SHP77 treated with DMSO at 0.1 percent for 48 hours (cell line): ENCODE measurements around the gene ARID1B.

Experiments used
- DNase-seq: peaks from one replicate; lab custom pipeline; 2025; lab: John Stamatoyannopoulos, UW

ARID1B gene

DNA sequence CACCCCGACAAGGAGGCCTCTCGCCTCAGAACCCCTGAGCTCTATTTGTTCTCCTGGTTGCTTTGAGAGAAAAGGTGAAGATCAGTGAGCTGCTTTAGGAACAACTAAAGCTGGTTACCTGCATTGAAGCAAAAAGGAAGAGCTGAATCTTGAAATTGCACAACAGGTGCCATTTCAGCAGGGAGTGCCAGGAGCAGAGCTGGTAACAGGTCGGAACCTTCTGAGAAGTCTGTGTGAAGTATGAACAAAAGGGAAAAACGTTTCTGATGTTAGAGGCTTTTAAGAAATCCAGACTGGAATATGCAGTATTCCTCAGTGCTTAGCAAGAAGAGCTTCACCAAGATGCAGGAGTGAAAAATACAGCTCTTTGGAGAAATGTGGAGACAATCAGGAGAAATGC lies 382.2 kb downstream of the ARID1B start:
- no peak for DNase-seq

DNA sequence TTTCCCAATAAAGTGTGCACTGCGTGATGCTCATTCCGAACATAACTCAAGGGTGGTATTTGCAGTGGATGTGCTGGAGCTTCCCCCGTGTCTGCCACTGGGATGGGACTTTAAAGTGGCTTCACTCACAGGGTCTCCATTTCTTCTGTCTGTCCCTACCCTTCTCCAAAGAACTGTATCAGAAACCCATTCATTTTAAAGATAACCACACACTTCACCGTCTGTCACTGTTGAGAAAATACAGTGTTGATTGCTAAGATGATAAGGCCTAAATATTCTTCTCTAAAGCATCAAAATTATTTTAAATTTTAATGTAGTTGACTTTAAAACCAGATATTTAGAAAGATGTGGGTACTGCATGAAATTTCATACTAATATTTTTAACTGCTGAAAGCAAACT lies 384.7 kb downstream of the ARID1B start:
- no peak for DNase-seq

DNA sequence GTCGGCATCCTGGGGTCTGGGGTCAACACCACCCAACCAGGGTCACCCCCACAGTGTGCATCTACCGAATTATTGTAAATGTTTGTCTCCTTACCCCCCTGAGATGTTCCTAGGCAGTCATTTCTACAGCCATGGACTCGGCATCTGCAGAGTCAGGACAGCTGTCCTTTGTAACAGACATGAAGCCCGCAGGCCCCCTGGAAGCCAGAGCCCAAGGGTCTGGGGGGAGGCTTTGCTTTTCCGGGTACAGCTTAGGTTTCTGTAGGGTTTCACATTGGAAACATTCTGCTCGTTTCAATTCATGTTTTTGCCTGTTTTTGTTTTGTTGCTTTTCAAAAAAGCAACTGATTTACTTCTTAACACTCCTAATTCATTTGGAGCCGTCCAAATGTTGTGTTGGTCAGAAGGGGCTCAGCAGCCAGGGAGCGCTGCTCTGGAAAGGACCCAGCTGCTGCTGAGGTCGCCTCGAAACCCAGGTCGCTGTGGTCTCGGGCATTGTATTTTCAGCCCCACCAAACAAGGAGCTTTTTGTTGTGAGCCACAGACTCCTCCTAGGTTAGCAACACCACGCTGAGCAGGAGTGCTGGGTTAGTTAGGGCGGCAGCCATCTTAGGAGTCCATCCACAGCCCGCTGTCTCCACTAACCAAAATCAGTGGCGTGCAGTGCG lies 385.7 kb downstream of the ARID1B start:
- DNase-seq: no peak

DNA sequence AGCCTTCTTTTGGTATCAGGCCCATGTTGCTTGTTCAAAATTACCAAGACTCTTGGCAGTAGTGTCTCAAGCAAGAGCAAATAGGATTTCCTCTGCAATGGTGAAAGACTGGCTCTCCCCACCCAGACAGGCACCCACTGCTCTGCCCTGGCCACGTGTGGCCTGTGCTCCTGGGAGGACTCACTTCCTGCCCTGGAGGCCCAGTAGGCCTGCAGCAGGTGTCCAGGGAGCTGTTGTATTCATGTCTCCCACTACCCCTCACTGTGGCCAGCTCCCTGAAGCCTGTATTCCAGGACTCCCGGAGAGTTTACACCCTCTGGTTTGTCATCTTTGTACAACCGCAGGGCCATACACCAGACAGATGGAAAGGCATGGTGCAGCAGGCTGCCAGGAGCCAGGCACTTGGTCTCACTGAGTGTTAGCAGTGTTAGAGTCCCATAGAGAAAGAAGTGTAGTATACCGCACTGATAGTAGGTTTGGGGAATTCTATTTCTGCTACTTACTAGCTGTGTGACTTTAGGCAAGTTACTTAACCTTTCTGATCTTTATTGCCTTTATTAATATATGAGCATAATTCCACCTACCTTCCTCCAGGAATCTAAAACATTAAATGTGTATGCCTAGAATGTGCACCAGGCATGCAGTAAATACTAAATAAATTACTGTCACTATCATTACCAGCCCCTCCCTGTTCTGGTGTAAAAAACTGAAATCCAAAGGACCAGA lies 386.4 kb downstream of the ARID1B start:
- no peak for DNase-seq

DNA sequence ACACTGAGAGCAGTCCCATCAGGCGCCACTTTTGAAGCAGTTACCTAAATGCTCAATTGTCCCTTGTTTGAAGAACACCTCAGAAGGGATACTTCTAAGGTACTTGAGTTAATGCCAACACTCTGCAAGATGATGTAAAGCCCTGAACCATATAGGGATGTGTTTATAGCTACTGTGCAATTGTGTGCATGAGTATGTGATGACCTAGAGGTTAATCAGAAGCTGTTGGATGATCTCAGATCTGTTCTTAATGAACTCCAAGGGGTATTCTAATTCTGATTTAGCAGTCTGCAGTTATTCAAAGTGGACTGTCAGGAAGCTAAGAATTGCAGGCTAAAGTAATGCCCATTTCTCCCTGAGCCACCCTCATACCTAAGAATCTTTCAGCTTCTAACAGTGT lies 387.8 kb downstream of the ARID1B start:
- DNase-seq: no peak

DNA sequence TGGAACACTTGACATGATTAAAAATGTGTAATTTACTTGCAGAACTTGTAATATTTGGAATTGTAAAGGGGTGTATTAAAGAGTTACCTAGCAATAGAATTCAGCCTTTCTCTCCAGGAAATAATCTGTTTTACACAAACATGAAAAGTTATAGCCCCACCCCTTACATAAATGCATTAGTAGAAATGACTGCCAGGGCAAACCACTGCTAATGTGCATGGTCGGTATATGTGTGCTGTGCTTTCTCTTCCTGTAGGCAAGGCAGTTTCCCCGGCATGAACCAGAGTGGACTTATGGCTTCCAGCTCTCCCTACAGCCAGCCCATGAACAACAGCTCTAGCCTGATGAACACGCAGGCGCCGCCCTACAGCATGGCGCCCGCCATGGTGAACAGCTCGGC lies 389.6 kb downstream of the ARID1B start:
- DNase-seq: no peak

DNA sequence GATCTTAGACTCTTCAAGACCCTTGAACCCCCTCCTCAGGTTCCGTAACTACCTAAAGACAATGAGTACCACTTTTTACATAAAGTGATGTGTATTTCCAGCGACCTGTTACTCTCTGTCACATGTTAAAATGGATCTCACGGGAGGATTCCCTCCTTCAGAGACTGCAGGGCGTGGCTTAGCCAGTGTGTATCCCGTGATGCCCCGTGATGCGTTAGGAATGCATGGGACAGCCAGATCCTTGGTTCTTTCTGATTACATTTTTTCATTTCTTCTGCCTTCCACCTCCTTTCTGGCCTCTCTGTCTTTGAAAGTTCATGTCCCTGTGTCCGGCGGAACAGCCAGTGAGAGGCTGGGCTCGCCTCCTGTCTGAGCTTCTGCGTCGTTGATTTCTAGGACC lies 390.7 kb downstream of the ARID1B start:
- no peak for DNase-seq

DNA sequence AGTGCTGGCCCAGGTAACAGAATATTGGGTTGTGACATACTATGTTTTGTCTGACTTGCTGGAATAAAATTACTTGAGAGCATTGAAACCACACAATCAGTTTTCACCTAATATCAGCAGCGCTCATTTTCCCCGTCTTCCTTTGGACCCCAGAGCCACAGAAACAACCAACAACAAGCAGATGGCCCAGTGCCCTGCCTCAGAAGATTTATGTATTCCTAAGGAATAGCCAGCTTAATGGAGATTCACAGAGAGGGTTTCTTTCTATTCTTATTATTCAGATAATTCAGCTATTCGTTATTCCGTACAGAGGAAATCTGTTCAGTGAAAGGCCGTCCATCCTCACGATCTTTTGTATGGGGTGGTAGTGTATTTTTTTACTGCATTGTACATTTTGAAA lies 391.3 kb downstream of the ARID1B start:
- DNase-seq: no peak

DNA sequence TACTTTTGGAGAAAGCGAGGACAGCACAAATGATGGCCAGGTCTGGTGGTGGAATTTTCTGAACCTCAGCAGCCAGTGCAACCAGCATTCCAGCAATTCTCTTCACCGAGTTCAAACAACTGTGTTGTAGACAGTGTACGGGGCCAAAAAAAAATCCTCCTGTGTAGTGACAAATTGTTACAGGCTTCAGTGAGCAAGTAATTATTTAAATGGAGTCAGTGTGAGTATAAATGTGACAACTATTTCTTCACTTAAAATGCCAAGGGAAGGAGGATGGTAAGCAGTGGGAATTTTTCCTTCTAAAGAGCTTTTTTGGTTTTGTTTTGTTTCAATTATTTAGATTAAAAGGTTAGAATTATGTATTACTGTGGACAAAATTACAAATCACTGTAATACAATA lies 392.0 kb downstream of the ARID1B start:
- no peak for DNase-seq

DNA sequence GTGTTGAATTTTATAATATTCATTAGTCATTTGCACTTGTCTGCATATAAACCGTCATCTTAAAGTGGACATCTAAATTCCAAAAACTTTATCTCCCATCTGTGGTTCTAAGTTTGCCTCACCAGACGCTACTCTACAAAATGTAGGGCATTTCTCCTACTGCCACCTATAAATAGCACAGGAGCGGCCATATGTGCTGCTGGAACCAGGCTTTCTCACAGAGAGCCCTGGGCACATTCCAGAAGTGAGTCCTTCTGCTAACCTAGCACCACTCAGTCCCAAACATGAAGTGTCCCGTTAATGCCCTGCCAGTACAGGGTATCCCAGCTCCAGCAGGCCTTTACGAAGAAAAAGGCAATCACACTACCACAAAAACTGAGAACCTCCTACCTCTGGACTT lies 392.5 kb downstream of the ARID1B start:
- DNase-seq: no peak

DNA sequence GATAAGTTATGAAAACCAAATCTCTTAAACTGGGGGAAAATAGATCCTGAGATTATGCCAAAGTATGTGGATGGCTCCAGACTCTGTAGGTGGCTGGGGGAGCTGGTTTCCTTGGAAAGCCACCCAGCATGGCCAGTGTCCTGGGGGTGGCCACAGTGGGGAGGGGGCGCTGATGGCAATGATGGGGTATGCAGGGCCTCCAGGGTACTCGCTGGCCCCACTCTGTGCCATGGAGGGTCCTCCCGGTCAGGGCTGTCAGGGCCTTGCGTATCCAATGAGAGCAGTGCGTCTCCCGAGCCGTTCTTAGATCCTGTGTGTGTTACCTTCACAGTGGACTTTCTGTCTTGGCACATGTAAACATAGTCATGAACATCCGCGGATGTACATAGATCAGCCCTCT lies 393.4 kb downstream of the ARID1B start:
- no peak for DNase-seq

DNA sequence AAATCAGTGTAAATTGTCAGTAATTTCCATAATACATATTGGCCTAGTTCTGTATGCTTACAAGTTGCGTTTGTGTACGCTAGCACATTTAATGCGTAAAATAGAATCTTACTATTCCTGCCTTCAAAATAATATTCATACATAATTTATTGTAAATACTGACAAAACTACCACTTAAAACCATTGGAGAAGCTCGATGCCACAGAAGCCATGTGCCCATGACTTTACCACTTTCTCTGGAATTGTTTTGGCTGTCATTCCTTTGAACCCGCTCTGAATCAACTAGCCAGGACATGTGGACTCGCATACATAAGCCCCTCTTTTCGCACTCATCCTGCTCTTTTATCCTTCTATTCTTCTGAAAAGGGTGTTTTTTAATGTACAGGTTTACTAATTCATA lies 394.6 kb downstream of the ARID1B start:
- no peak for DNase-seq

DNA sequence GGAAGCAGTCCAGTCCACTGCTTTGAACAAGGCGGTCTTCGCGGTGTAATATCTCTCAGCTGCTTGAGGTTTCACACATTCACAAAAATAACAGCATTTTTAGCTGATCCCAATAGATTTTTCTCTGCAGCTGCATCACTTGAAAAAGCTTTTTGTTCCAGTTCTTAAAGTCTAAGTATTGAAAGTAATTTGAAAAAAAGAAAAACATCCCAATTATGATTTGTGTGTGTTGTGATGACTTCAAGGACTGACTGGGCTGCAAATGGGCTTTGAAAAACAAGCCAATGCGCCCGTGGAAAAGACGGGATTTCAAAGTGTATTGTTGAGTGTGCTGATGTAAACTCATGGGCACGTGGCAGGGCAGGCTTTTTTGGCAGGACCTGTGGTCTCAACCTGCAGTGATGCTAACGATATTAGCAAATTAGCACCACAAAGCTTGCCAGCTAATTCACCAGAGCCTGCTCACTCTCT lies 395.1 kb downstream of the ARID1B start:
- DNase-seq: no peak

DNA sequence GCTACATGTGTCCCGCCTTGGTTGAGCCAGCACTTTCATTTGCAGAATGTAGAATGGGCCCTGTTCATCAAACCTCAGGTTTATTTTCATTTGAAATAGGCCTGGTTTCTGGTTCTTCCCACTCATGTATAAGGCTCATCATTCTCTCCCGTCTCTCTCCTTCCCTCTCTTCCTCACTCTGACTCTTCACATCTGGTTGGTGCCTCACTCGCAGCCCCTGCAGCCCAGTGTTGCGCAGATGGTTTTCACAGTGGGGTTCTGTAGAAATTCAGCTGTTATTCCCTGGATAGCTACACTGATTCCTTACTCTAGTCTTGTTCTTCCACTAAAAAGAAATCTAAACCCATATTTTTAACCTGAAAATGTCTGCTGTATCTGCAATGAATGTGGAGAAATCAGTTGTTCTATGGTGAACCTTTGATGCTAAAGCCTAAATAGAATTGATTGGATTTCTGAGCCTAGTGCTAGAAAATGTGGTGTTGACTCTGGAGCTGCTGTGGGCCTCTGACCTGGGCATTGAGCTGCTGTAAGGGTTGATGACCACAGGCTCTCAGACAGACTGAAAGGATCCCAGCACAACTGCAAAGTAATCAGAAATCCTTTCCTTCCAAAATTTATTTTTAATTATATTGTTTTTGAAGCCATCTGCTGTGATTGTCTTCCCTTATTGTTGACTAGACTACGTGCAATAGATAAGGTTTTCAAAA lies 395.8 kb downstream of the ARID1B start:
- no peak for DNase-seq

DNA sequence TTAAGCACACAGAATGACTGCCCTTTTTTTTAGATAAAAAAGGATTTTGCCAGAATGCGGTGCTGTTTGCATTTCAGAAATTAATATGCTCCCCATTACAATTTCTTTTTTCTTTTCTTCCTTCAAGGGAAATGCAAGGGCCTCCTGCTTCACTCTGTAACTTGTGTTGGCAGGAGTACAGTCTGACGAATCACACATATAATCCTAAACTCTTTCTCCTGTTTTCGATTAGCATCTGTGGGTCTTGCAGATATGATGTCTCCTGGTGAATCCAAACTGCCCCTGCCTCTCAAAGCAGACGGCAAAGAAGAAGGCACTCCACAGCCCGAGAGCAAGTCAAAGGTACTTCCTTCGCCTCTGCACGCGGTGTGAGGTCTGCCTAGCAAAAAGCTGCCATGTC lies 396.6 kb downstream of the ARID1B start:
- DNase-seq: no peak

DNA sequence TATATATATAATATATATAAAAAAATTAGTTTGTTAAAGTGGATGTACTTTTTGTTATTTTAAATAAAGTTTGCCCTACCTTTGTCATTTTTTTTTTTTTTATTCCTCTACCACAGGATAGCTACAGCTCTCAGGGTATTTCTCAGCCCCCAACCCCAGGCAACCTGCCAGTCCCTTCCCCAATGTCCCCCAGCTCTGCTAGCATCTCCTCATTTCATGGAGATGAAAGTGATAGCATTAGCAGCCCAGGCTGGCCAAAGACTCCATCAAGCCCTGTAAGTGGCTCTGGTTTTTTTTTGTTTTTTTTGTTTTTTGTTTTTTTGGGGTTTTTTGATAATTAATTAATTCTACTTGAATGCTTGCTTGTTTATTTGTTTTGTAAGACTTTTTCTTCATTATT lies 397.6 kb downstream of the ARID1B start:
- no peak for DNase-seq

DNA sequence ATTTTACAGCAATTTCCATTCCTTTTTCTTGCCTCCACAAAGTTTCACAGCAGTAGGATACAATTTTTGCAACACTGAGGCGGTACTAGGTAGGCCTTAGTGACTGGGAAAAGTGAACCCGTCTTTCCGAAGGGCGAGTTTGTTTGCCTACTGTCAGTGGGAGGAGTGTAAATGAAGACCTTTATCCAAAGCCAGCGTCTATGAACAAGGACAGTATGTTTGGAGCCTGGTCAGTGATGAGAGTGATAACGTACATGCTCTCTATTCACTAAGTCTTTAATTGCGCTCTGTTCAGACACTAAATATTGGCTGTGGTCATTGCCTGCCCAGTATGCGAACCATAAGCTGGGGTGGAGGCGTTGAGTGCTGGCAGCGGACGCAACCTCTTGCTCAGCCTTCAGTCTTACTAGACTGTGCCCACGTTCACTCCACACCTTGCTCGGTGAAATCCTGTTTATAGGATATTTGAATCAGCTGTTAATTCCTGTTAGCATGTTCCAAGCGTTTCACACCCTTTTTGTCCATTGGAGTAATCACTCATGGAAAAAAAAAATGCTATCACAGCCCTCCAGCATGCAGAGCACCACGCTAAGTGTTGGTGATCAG lies 400.7 kb downstream of the ARID1B start:
- DNase-seq: no peak

DNA sequence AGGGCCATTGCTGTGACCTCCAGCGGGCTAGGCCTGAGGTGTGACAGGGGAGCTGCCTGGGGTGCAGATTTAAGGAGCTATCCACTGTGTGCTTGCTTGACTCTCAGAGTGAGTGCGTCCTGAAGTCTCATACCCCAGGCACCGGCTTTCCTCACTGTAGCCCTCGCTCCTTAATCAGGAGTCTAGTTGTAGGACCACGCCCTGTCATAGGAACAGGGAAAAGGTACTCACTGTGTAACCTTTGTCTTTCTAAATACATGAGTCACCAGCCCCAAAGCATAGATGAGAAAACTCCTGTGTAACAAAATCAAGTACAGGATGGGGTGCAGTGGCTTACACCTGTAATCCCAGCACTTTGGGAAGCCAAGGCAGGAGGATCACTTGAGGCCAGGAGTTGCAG lies 404.5 kb downstream of the ARID1B start:
- DNase-seq: no peak

DNA sequence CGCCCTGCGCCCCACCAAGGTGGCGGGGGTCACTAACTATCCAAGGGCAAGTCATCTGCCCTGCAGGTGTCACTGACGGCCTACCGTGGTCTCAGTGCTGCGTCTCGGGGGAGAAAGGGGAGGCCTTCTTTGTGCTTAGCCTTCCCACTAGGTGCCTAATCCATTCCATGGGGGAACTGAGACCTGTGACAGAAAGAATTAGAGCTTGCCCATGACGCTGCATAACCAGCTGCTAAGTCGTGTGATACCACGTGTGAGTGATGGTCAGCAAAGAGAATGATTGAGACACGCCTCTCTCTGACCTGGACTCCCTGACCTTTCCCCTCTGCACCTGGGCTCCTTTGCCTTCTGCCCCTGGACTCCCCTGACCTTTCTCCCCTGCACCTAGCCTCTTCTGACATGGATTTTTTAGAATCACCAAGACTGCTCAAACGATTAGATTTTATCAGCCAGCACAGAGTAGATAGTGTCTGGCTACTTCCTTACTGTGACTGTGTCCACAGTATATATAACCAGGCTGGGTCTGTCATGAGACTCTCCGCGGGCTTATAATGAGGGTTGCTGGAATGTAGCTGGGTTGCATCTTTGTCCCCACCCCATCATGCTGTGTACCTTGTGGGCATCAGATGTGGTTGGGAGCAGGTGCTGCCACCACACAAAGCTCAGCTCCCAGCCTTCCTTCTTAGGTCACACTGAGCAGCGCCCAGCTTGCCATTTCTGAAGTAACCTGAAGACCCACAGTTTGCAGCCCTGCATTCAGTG lies 405.5 kb downstream of the ARID1B start:
- no peak for DNase-seq

DNA sequence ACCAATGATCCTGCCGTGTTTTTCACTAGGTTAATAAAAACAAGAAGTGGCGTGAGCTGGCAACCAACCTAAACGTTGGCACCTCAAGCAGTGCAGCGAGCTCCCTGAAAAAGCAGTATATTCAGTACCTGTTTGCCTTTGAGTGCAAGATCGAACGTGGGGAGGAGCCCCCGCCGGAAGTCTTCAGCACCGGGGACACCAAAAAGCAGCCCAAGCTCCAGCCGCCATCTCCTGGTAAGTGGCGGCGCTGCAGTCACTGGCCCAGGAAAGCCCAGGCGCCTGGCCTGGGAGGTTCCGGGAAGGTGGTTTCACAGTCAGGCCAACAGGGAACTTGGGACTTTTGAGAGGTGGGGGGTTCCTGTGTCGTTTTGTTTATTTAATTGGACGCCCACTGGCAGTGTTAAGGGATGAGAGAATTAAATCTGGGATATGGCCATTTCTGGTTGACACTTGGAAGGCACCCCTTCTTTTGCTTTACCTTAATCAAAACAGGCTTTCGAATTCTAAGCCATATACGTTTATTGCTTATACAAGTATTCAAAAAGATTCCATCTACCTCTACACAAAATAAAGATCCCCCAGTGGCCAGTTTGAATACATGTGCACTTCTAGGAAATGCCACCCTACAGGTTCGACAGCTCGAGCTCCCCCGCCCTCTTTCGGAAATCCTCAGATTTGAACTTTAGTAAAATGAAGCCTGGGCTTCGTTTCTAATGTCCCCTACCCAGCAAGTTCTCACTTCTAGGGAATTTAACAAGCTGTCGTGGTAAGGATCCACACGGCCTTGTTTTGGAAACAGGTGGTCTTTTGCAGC lies 407.2 kb downstream of the ARID1B start:
- no peak for DNase-seq

DNA sequence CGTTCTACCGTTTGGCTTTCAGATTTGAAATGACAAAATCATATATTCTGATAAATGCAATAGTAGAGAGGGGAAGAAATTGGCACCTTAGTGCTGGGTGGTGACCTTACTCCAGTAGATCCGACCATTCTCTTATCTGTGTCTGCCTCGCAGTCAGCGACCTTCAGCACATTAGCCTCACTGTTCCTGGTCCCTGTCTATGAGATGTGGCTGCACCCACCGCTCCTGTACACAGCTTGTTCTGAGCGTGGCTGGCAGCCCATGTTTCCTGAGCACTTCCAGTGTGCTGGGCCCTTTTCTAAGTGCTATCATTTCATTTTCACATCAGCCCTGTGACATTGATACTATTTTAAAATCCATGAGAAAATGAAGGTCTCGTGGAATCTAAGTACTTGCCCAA lies 408.0 kb downstream of the ARID1B start:
- no peak for DNase-seq
